Right lobe of liver (tissue), 6 donors: ENCODE results near the gene LPIN1. TPM values are rescaled to one million over a fixed set of nuclear protein-coding genes. Genes with fewer than 3 reads are reported as not detected.
A peak's percentile ranks its signal among the peaks of the same experiment; 100 is the strongest.

Source experiments
- ATAC-seq, 4 donors: fragments of 200-7000 bp; cut with Tn5 transposase; one replicate each; pipeline ENCODE4 v1.9.1; 2020; ENCODE audit warnings: mild to moderate bottlenecking in 4 of 4, moderate library complexity in 4 of 4
- DNase-seq, 3 donors: peaks; one replicate each; pipeline ENCODE4 v3.0.0-alpha.2; 2020
- H3K27ac ChIP-seq, 3 donors: fragments of 200-600 bp; one replicate each; pipeline ENCODE4 v1.8.0; 2022
- H3K27me3 ChIP-seq, 2 donors: fragments of 200-600 bp; one replicate each; pipeline ENCODE4 v1.8.0; 2022
- H3K36me3 ChIP-seq, 4 donors: fragments of 200-600 bp; sonication (generic) in 1 of 4; one replicate each; pipeline versions ENCODE4 v1.5.1 to v1.8.0; 2017 to 2022; ENCODE audit warnings: control low read depth in 1 of 4
- H3K4me1 ChIP-seq, 4 donors: fragments of 200-600 bp; sonication (generic) in 1 of 4; one replicate each; pipeline versions ENCODE4 v1.5.1 to v1.8.0; 2017 to 2022; ENCODE audit warnings: control low read depth in 1 of 4
- H3K4me3 ChIP-seq, 3 donors: fragments of 200-600 bp; one replicate each; pipeline ENCODE4 v1.8.0; 2022
- H3K9me3 ChIP-seq, 4 donors: fragments of 200-600 bp; sonication (generic) in 1 of 4; one replicate each; pipeline versions ENCODE4 v1.5.1 to v1.8.0; 2017 to 2022; ENCODE audit warnings: control low read depth in 1 of 4
- POLR2A ChIP-seq: fragments of 450-650 bp; IDR thresholded peaks from one replicate; pipeline ENCODE4 v1.6.1; 2017; ENCODE audit warnings: antibody characterized with exemption, mild to moderate bottlenecking
- WGBS: methylation state at CpG from one replicate; pipeline ENCODE4 v1.1.6; 2018; ENCODE audit warnings: low coverage, low lambda C conversion rate; ENCODE audit not compliant: insufficient coverage; ENCODE audit errors: missing lambda C conversion rate; 5-methylcytosine and 5-hydroxymethylcytosine counted together
- intact Hi-C, 2 donors: fragments of 100-400 bp; cut with DNase I; formaldehyde crosslinking; loops; one replicate each; pipeline versions ENCODE4 v1.11.2 to v1.14.1; 2022
- total RNA-seq, 6 experiments: library from RNA; depleted of rRNA in 2 of 6; stranded (reverse); fragments of >200 nt in 2 of 6; fragmentation: NEBNext Ultra II Directional in 3 of 6; extraction: Animal tissue kit (Norgen Biotek cat#: 25700) in 3 of 6; gene quantifications; one replicate each; pipeline versions ENCODE4 v1.1.0 to v1.2.4, GENCODE V29; 2016 to 2023
- TF ChIP-seq, protein P1 (sequence below), 4 donors: fragments of 200-600 bp in 3 of 4; fragments of 450-650 bp in 1 of 4; IDR thresholded peaks; one replicate each; pipeline versions ENCODE4 v1.5.1 to v1.8.0; 2016 to 2022; ENCODE audit warnings: antibody characterized with exemption in 4 of 4, mild to moderate bottlenecking in 2 of 4
- donor health status: DM: no; HTN: yes; CAD: no.
- donor health status: DM: no; HTN: no; CAD: no.
- donor health status: DM: no; HTN: no; CAD: no.
- donor health status: DM: no; HTN: yes; CAD: no.
- donor health status: DM: no; HTN: yes; CAD: no.

Gene LPIN1
- total RNA-seq, 6 experiments from 2014 or later: 17.3 to 58.7 (median 29.1) TPM

DNA sequence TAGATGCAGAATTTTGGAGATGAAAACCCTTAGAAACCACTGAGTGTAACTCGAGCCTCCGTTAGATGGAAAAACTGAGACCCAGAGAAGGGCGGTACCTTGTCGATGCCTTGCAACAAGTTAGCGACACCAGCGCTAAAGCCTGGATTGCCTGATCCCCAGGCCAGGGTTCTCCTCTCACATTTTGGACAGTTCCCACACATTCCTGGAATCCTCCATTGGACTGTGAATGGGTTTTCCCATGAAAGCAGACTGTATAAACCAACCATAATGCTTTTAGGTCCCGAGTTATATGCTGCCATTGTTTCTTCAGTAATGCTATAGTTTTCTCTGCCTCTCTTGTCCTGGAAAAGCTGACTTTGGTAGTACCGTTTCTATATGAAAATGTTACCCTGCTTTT is 37.1 kb upstream of the LPIN1 start:
- no peak for ATAC-seq
- TF ChIP-seq POLR2A: no peak
- TF ChIP-seq, protein P1, sequence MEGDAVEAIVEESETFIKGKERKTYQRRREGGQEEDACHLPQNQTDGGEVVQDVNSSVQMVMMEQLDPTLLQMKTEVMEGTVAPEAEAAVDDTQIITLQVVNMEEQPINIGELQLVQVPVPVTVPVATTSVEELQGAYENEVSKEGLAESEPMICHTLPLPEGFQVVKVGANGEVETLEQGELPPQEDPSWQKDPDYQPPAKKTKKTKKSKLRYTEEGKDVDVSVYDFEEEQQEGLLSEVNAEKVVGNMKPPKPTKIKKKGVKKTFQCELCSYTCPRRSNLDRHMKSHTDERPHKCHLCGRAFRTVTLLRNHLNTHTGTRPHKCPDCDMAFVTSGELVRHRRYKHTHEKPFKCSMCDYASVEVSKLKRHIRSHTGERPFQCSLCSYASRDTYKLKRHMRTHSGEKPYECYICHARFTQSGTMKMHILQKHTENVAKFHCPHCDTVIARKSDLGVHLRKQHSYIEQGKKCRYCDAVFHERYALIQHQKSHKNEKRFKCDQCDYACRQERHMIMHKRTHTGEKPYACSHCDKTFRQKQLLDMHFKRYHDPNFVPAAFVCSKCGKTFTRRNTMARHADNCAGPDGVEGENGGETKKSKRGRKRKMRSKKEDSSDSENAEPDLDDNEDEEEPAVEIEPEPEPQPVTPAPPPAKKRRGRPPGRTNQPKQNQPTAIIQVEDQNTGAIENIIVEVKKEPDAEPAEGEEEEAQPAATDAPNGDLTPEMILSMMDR (IDR thresholded peaks at IDR 0.05): no peak

DNA sequence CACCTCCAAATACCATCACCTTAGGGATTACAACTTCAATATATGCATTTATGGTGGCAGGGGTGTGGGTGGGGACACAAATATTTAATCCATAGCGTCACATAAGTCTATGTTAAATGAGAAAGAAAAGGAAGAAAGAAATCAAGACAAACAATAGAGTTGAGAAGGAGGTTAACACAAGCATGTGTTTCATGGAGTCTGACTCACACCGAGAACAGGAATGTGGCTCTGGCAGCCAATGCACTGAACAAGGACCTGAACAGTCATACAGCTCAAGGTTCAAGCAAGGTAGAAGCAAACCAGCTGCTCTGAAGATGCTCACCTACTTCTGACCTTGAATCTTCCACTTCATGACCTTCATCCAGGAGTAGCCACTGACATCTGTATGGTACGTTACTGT is 36.2 kb upstream of the LPIN1 start:
- intact Hi-C loops: no loop called here
- H3K9me3 ChIP-seq: no peaks in the 10 kb centered on the region
- H3K27me3 ChIP-seq: no peaks in the 10 kb centered on the region
- no peak for TF ChIP-seq POLR2A
- TF ChIP-seq, protein P1 (IDR thresholded peaks at IDR 0.05): no peak
- WGBS: 67% methylated on average over 3 of the region's 3 CpGs
- H3K4me3 ChIP-seq: no peak overlapping the region
- peak in 2 of 4 donors; percentile 16 to 79 for ATAC-seq
- no peak for DNase-seq
- H3K4me1 ChIP-seq: peaks cover 0 to 16% (median 8%) of the 10 kb centered on the region in 4 donors
- H3K36me3 ChIP-seq: no peaks in the 10 kb centered on the region
- H3K27ac ChIP-seq: no peak overlapping the region

More for the DNA sequence above, 37.1 kb upstream of the LPIN1 start:
- 88% methylated on average over 8 of the region's 8 CpGs for WGBS
- intact Hi-C loops: no loop called here
- Histone ChIP-seq H3K4me1 (peaks cover 0 to 21% (median 8%) of the 10 kb centered on the region in 4 donors), H3K36me3 (no peaks in the 10 kb centered on the region), H3K4me3 (no peak overlapping the region), H3K27ac (no peak overlapping the region), H3K9me3 (no peaks in the 10 kb centered on the region), H3K27me3 (no peaks in the 10 kb centered on the region)
- DNase-seq: no peak

DNA sequence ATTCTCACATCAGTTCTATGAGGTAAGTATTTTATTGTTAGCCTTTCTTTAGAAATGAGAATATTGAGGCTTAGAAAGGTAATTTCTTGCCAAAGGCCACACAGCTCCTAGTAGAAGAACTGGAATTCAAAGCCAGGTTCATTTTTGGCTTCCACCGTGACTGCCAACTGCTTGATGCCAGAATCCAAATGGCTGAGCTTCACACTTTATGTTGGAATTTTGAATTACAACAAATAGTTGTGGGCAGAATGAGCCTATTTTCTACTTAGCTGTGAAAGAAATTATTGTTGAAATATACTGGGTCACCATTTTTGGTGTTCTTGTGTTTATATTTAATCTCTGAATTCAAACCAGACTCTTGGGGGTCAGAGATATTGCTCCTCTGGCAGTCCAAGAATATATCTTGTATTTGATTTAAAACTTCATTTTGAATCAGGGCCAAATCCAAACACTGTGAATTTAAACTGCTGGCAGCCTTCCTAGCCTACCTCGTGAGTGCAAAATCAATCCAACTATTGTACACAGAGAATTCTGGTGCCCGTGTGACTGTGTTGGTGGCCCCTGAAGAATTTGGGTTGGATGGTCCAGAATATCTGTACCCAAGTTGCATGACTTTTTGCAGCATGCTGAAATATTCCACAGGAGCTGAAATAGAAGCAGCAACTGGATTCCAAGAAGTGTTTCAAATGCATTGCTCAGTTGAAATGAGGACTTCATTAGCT is 35.6 kb upstream of the LPIN1 start:
- H3K4me3 ChIP-seq: no peak overlapping the region
- peaks cover 0 to 16% (median 10%) of the 10 kb centered on the region in 4 donors for H3K4me1 ChIP-seq
- TF ChIP-seq, protein P1 (IDR thresholded peaks at IDR 0.05): no peak
- no peak for TF ChIP-seq POLR2A
- H3K27me3 ChIP-seq: no peaks in the 10 kb centered on the region
- H3K36me3 ChIP-seq: no peaks in the 10 kb centered on the region
- ATAC-seq (peak in 3 of 4 donors; percentile 9 to 36 (median 25)), DNase-seq (no peak)
- WGBS: 30% methylated on average over 3 of the region's 3 CpGs
- intact Hi-C loops: no loop called here
- H3K9me3 ChIP-seq: no peaks in the 10 kb centered on the region
- H3K27ac ChIP-seq: no peak overlapping the region

DNA sequence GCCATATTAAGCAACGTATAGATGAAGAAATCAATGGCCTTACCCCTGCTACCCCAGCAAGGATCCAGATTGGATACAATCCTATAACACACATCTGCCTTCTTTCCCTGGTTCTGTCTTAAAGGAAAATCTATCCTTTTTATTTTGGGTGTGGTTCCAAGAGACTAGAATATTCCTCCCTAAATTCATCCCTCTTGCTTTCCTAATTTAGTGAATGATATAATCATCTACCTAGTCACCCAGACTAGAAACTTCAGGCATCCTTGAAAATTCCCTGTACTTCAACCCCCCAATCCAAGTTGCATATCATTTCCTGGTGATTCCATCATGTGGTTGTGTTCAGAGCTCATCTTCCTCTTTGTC is 35.1 kb upstream of the LPIN1 start:
- TF ChIP-seq, protein P1 (IDR thresholded peaks at IDR 0.05): no peak
- no peak for TF ChIP-seq POLR2A
- DNase-seq (no peak), ATAC-seq (no peak)
- no peak overlapping the region for H3K27ac ChIP-seq
- WGBS: 75% methylated on average over 1 of the region's 1 CpG
- intact Hi-C loops: no loop called here
- peaks cover 0 to 17% (median 10%) of the 10 kb centered on the region in 4 donors for H3K4me1 ChIP-seq
- no peak overlapping the region for H3K4me3 ChIP-seq
- no peaks in the 10 kb centered on the region for H3K9me3 ChIP-seq
- no peaks in the 10 kb centered on the region for H3K27me3 ChIP-seq
- no peaks in the 10 kb centered on the region for H3K36me3 ChIP-seq
